Measurements from ENCODE around the gene IPMK. TPM values are rescaled to one million over a fixed set of nuclear protein-coding genes. Genes with fewer than 3 reads are reported as not detected.

Gene IPMK
- total and polyA plus RNA-seq, 9 of the 15 experiments (the other 6 are each of a cell fraction or from before 2014, with no cell fraction given): 0.98 to 4.4 (median 2.7) TPM

- no peak for TF ChIP-seq RNF219 (CRISPR knock-in tag; IDR thresholded peaks at IDR 0.05)
- no peak for TF ChIP-seq XRCC4 (IDR thresholded peaks at IDR 0.05; ENCODE audit: extremely low read depth, insufficient read depth, insufficient read length)
Measured at GRCh38 chr10:58254644-58255043, 13.1 kb downstream of the IPMK start (continued).

- no peaks in the 10 kb centered on the region for H4K20me1 ChIP-seq (replicated peaks; ENCODE audit: control insufficient read depth, insufficient read depth, low read length)
- 86% methylated on average over 4 of the region's 4 CpGs for WGBS (ENCODE audit: insufficient coverage, low coverage, missing lambda C conversion rate)
- H3K79me2 ChIP-seq (ENCODE audit: control insufficient read depth, insufficient read depth, low read length): peaks cover 5% of the 10 kb centered on the region; the same call in 1 of the 3 replicates
- no peaks in the 10 kb centered on the region for H3K9me1 ChIP-seq (ENCODE audit: control insufficient read depth, insufficient read depth, low read length)
- no peak overlapping the region for H2AFZ ChIP-seq (ENCODE audit: low read depth, low read length)
- H3K27me3 ChIP-seq (ENCODE audit: control insufficient read depth in 2 of 2, insufficient read depth in 2 of 2, low read length in 2 of 2): no peaks in the 10 kb centered on the region
- ChIA-PET POLR2A (interaction anchor here (1.3 kb wide), 1 partner anchor 10 kb away, joined by 4 read pairs; no protein-coding TSS in a partner anchor), CTCF (ENCODE audit: low intra/inter-chr PET ratio) (no interaction called here)
- no peak for DNase-seq (ENCODE audit: extremely low read depth in 1 of 4, low spot score in 3 of 4)
- H3K27ac ChIP-seq (ENCODE audit: extremely low read depth, low read depth, low read length): no peak overlapping the region
- H3K4me1 ChIP-seq (replicated peaks in 1 of 2; ENCODE audit: control insufficient read depth in 2 of 2, insufficient read depth in 2 of 2, low read length in 2 of 2): no peaks in the 10 kb centered on the region
- intact Hi-C loops (cut with micrococcal nuclease): no loop called here
- no peak overlapping the region for H3K4me2 ChIP-seq (ENCODE audit: insufficient read depth, low read length)
- no peak overlapping the region for H3K4me3 ChIP-seq
- no peaks in the 10 kb centered on the region for H3K36me3 ChIP-seq (ENCODE audit: control insufficient read depth, insufficient read depth, low read length)
- FAIRE-seq: no peak
- in situ Hi-C loops (cut with MboI): no loop called here
- H3K9ac ChIP-seq (ENCODE audit: insufficient read depth in 1 of 2, low read depth in 2 of 2, low read length in 2 of 2): no peak overlapping the region
- ATAC-seq: no peak
- H3K9me3 ChIP-seq (replicated peaks; ENCODE audit: control insufficient read depth, insufficient read depth, low read depth, low read length): no peaks in the 10 kb centered on the region
- no TSS peak for BruUV-seq (replicated peaks)
- TF ChIP-seq DDX20 (tag; IDR thresholded peaks at IDR 0.05; ENCODE audit: low read depth): no peak
- no peak for TF ChIP-seq PBX2 (CRISPR knock-in tag; IDR thresholded peaks at IDR 0.05; ENCODE audit: low read depth)
- TF ChIP-seq PBX2 (tag; conservative IDR thresholded peaks at IDR 0.05; ENCODE audit: low read depth): no peak
- TF ChIP-seq ZNF253 (CRISPR knock-in tag; conservative IDR thresholded peaks at IDR 0.05): no peak
- no peak for TF ChIP-seq RNF219 (CRISPR knock-in tag; IDR thresholded peaks at IDR 0.05)
- no peak for TF ChIP-seq ARID3B (CRISPR knock-in tag; IDR thresholded peaks at IDR 0.05; ENCODE audit: borderline replicate concordance)
- no peak for TF ChIP-seq ZNF696 (CRISPR knock-in tag; conservative IDR thresholded peaks at IDR 0.05)
- TF ChIP-seq PATZ1 (CRISPR knock-in tag; IDR thresholded peaks at IDR 0.05; ENCODE audit: borderline replicate concordance): no peak
Measured at GRCh38 chr10:58253184-58253583, 14.5 kb downstream of the IPMK start.
